Brain microvascular endothelial cell (primary cell): ENCODE data around the gene UCN2.

ENCODE experiments used
- DNase-seq: peaks from one replicate; pipeline ENCODE4 v3.0.0-alpha.2; 2020
- H3K27ac ChIP-seq: fragments of 250-450 bp; sonication (Bioruptor Pico); 2 replicates; pipeline ENCODE4 v1.5.1; 2020; ENCODE audit warnings: mild to moderate bottlenecking, moderate library complexity
- H3K27me3 ChIP-seq: fragments of 250-450 bp; sonication (Bioruptor Pico); replicated peaks from 2 replicates; pipeline ENCODE4 v1.5.1; 2020; ENCODE audit warnings: mild to moderate bottlenecking
- H3K36me3 ChIP-seq: fragments of 250-450 bp; sonication (Bioruptor Pico); replicated peaks from 2 replicates; pipeline ENCODE4 v1.5.1; 2020; ENCODE audit warnings: mild to moderate bottlenecking
- H3K4me3 ChIP-seq: 2 replicates; pipeline ENCODE4 v1.5.1; 2011; ENCODE audit warnings: low read depth, mild to moderate bottlenecking, control low read depth, low read length, moderate library complexity
- in situ Hi-C: cut with HindIII; loops from 2 replicates; pipeline ENCODE4 v1.10.0; 2017; ENCODE audit warnings: low sequenced_read_pairs, low pct_ligation_motif_present
- TF ChIP-seq, protein P1 (sequence below): IDR thresholded peaks from 2 replicates; pipeline ENCODE4 v1.5.1; 2011; ENCODE audit warnings: low read depth, mild to moderate bottlenecking, moderate library complexity, low read length, control low read depth, inconsistent platforms; ENCODE audit errors: missing control alignments

Gene UCN2

DNA sequence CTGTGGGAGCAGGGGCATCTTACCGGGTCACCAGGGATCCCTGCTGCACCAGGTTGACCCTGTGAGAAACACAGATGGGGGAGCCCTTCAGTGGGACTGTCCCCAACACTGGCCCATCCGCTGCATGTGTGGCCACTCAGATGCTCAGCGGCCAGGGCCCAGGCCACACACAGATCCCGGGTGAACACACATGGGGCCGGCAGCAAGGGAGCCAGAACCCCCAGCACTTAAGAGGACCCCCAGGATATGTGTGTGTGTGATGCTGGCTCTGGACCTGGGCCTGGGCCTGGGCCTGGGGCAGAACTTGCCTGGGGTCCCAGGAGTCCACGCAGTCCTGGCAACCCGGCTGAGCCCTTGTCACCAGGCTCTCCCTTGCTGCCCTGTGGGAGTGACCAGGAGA lies 4.9 kb upstream of the UCN2 start:
- H3K4me3 ChIP-seq, result no peak overlapping the region
- TF ChIP-seq, protein P1, sequence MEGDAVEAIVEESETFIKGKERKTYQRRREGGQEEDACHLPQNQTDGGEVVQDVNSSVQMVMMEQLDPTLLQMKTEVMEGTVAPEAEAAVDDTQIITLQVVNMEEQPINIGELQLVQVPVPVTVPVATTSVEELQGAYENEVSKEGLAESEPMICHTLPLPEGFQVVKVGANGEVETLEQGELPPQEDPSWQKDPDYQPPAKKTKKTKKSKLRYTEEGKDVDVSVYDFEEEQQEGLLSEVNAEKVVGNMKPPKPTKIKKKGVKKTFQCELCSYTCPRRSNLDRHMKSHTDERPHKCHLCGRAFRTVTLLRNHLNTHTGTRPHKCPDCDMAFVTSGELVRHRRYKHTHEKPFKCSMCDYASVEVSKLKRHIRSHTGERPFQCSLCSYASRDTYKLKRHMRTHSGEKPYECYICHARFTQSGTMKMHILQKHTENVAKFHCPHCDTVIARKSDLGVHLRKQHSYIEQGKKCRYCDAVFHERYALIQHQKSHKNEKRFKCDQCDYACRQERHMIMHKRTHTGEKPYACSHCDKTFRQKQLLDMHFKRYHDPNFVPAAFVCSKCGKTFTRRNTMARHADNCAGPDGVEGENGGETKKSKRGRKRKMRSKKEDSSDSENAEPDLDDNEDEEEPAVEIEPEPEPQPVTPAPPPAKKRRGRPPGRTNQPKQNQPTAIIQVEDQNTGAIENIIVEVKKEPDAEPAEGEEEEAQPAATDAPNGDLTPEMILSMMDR, result no peak
- H3K36me3 ChIP-seq, result peaks cover 2% of the 10 kb centered on the region
- no peak for DNase-seq
- in situ Hi-C loops, result no loop called here
- H3K27ac ChIP-seq, result no peak overlapping the region
- no peaks in the 10 kb centered on the region for H3K27me3 ChIP-seq

DNA sequence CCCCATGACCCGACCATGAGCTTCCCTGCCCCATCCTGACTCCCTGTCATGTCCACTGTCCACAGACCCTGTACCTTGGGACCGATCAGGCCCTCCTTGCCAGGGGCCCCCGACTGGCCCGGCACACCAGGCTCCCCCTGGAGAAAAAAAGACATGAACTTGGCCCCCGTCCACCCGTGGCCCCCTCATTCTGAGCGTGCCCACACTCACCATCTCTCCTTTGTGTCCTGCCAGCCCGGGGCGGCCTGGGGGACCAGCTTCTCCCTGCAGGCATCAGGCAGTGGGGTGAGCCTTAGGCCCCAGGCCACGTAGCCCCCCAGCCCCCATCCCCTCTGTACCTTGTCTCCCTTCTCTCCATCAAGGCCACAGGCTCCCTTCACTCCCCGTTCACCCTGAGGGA lies 3.9 kb upstream of the UCN2 start:
- in situ Hi-C loops, result no loop called here
- Histone ChIP-seq H3K27ac (no peak overlapping the region), H3K27me3 (no peaks in the 10 kb centered on the region), H3K36me3 (peaks cover 2% of the 10 kb centered on the region), H3K4me3 (no peak overlapping the region)
- no peak for DNase-seq
- TF ChIP-seq, protein P1, result no peak

DNA sequence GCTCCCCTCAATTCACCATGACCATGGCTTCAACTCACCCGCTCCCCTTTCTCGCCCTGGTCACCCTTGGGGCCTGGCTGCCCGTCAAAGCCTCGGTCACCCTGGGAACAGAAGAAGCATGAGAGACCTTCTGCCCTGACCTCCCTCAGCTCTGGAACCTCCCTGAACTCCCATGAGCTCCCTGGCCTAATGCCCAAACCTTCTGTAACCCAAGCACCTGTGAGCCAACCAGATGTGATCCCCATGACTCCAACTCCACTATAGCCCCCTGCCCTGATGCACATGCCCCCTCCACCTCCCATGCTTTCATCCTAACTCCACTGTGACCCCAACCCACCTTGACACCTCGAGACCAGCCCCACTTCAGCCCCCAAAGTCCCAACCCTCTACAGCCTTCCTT lies 3.5 kb upstream of the UCN2 start:
- Histone ChIP-seq H3K4me3 (no peak overlapping the region), H3K27ac (no peak overlapping the region), H3K36me3 (peaks cover 2% of the 10 kb centered on the region), H3K27me3 (no peaks in the 10 kb centered on the region)
- in situ Hi-C loops, result no loop called here
- TF ChIP-seq, protein P1, result no peak
- no peak for DNase-seq

DNA sequence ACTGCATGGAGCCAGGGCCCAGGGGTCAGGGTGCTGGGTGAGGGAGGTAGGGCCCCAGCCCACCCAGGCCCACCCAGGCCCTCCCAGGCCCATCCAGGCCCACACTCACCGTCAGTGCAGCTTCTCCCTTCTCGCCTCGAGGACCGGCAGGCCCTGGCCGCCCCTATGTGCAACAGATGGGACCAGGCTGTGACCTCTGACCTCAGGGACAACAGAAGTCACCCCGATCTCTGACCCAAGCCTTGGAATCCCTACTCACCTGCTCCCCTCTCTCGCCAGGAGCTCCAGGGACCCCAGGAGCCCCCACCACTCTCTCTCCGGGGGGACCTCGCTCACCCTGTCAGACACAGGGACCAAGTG lies 2.8 kb upstream of the UCN2 start:
- H3K4me3 ChIP-seq, result no peak overlapping the region
- in situ Hi-C loops, result no loop called here
- peaks cover 2% of the 10 kb centered on the region for H3K36me3 ChIP-seq
- TF ChIP-seq, protein P1, result no peak
- no peak for DNase-seq
- no peaks in the 10 kb centered on the region for H3K27me3 ChIP-seq
- H3K27ac ChIP-seq, result no peak overlapping the region

DNA sequence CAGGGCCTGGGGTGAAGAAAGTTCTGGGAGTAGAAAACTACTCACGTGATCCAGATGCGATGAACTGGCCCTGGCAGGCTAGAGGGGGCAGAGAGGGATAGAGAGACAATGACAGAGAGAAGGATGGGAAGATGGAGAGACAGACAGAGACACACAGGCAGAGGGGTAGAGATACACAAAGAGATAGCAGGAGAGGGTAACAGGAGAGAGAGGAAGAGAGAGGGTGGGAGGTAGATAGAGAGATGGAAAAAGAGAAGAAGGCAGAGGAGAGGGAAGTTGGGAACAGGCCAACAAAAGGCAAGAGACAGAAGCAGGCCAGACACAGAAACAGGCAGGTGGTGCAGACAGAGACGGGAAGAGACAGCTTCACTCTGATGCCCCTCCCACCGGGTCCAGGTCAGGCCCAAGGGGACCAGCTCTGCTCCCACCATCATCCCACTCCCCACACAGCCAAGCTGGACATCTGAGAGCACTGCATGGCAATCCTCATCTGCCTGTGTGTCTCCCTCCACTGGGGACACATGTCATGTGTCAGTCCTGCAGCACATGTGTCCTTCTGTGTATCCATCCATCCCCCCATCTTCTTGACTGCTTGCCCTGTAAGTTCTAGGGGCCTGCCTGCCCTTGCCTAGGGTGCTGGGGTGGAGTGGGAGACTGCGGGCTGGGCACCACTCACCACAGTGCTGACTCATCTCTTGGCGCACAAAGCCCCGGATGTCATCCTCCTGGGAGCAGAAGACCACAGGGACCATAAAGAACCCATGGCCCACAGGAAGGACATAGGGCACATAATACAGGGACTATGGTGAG lies 2.2 kb upstream of the UCN2 start:
- peaks cover 2% of the 10 kb centered on the region for H3K36me3 ChIP-seq

More for the DNA sequence above, 2.2 kb upstream of the UCN2 start:
- TF ChIP-seq, protein P1, result no peak
- Histone ChIP-seq H3K27ac (no peak overlapping the region), H3K27me3 (no peaks in the 10 kb centered on the region), H3K4me3 (no peak overlapping the region)
- in situ Hi-C loops, result no loop called here
- DNase-seq, result peak; percentile 56
